ENCODE results near the gene PTOV1. TPM values are rescaled to one million over a fixed set of nuclear protein-coding genes. Genes with fewer than 3 reads are reported as not detected.

PTOV1 gene
- total and polyA plus RNA-seq, 4 donors = 38.0 to 52.3 (median 41.3) TPM

DNA sequence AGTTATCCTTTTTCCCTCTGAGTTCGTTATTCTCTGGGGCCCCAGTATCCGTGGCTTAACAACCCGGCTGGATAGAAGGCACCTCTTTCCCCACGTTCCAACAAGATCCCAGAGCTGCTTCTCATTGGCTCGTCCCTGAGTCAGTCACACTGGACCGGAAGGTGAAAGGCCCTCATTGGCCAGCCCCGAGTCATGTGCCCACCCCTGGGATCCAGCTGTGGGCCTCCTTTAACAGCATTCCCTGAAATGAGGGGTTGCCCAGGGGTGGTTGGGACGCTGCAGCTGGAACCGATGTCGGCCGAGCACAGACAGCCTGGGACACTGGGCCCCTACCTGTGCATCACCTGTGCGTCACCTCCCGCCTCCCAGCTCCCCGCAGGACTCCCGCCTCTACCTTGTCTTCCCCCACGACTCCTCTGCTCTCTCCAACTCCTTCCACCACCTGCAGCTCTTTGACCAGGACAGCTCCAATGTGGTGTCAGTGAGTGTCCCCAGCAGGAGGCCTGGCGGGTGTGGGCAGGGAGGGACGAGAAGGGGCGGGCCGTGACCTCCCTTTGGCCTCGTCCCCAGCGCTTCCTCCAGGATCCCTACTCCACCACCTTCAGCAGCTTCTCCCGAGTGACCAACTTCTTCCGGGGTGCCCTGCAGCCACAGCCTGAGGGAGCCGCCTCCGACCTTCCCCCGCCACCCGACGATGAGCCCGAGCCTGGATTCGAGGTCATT is 30.9 kb downstream of the PTOV1 start:
- no peak overlapping the region for H3K27ac ChIP-seq (ENCODE audit: low read depth in 1 of 2, low read length in 2 of 2)
- WGBS = 92% methylated on average over 31 of the region's 31 CpGs

DNA sequence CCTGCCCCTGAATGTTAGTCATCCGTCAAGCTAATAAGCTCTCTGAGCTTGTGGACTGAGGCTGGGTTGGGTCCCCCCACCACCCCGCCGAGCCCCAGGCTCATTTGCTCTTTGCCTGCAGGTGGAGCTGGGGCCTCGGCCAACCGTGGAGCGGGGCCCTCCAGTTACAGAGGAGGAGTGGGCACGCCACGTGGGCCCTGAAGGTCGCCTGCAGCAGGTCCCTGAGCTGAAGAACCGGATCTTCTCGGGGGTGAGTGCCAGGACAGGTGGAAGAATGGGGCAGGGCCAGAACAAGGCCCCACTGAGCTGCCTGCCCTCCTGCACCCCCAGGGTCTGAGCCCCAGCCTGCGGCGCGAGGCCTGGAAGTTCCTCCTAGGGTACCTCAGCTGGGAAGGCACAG is 31.7 kb downstream of the PTOV1 start:
- Histone ChIP-seq H3K27me3 (ENCODE audit: control insufficient read depth in 4 of 4, insufficient read depth in 4 of 4, low read length in 3 of 4) (no peaks in the 10 kb centered on the region), H3K36me3 (ENCODE audit: control insufficient read depth in 4 of 4, insufficient read depth in 3 of 4, low read depth in 1 of 4, low read length in 3 of 4) (peaks cover 42 to 57% (median 49%) of the 10 kb centered on the region in 4 donors), H3K4me3 (ENCODE audit: low read depth in 1 of 3, low read length in 3 of 3) (no peak overlapping the region), H3K27ac (ENCODE audit: low read depth in 1 of 2, low read length in 2 of 2) (no peak overlapping the region), H3K4me1 (ENCODE audit: control insufficient read depth in 4 of 4, insufficient read depth in 4 of 4, low read length in 3 of 4) (peaks cover 0 to 22% (median 13%) of the 10 kb centered on the region in 4 donors), H3K9me3 (ENCODE audit: control insufficient read depth in 4 of 4, low read length in 3 of 4) (no peaks in the 10 kb centered on the region), H3K9ac (ENCODE audit: low read depth in 1 of 2, low read length in 2 of 2) (no peak overlapping the region)
- DNase-seq (ENCODE audit: low spot score) = no peak
- TF ChIP-seq NR2F2 (IDR thresholded peaks at IDR 0.05) = no peak
- TF ChIP-seq EGR1 (IDR thresholded peaks at IDR 0.05; ENCODE audit: low read depth in 2 of 2) = no peak
- no peak for TF ChIP-seq FOXA2 (IDR thresholded peaks at IDR 0.05)
- no peak for TF ChIP-seq GABPA (IDR thresholded peaks at IDR 0.05 in 1 of 2, conservative IDR thresholded peaks at IDR 0.05 in 1 of 2)
- TF ChIP-seq, protein P1, sequence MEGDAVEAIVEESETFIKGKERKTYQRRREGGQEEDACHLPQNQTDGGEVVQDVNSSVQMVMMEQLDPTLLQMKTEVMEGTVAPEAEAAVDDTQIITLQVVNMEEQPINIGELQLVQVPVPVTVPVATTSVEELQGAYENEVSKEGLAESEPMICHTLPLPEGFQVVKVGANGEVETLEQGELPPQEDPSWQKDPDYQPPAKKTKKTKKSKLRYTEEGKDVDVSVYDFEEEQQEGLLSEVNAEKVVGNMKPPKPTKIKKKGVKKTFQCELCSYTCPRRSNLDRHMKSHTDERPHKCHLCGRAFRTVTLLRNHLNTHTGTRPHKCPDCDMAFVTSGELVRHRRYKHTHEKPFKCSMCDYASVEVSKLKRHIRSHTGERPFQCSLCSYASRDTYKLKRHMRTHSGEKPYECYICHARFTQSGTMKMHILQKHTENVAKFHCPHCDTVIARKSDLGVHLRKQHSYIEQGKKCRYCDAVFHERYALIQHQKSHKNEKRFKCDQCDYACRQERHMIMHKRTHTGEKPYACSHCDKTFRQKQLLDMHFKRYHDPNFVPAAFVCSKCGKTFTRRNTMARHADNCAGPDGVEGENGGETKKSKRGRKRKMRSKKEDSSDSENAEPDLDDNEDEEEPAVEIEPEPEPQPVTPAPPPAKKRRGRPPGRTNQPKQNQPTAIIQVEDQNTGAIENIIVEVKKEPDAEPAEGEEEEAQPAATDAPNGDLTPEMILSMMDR (IDR thresholded peaks at IDR 0.05; ENCODE audit: low read depth, low read length, missing input control) = no peak
- TF ChIP-seq TAF1 (conservative IDR thresholded peaks at IDR 0.05) = no peak
- TF ChIP-seq, protein P2, sequence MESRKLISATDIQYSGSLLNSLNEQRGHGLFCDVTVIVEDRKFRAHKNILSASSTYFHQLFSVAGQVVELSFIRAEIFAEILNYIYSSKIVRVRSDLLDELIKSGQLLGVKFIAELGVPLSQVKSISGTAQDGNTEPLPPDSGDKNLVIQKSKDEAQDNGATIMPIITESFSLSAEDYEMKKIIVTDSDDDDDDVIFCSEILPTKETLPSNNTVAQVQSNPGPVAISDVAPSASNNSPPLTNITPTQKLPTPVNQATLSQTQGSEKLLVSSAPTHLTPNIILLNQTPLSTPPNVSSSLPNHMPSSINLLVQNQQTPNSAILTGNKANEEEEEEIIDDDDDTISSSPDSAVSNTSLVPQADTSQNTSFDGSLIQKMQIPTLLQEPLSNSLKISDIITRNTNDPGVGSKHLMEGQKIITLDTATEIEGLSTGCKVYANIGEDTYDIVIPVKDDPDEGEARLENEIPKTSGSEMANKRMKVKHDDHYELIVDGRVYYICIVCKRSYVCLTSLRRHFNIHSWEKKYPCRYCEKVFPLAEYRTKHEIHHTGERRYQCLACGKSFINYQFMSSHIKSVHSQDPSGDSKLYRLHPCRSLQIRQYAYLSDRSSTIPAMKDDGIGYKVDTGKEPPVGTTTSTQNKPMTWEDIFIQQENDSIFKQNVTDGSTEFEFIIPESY (IDR thresholded peaks at IDR 0.05) = no peak
- no peak for TF ChIP-seq FOXA1 (IDR thresholded peaks at IDR 0.05)
- no peak for TF ChIP-seq HNF4A (conservative IDR thresholded peaks at IDR 0.05)
- TF ChIP-seq HNF4G (IDR thresholded peaks at IDR 0.05) = no peak
- TF ChIP-seq RXRA (IDR thresholded peaks at IDR 0.05) = no peak
- 97% methylated on average over 14 of the region's 14 CpGs for WGBS

More for the DNA sequence above, 30.9 kb downstream of the PTOV1 start:
- TF ChIP-seq TAF1 (conservative IDR thresholded peaks at IDR 0.05) (no peak), FOXA2 (IDR thresholded peaks at IDR 0.05) (no peak), HNF4A (conservative IDR thresholded peaks at IDR 0.05) (no peak), RXRA (IDR thresholded peaks at IDR 0.05) (no peak), YY1 (IDR thresholded peaks at IDR 0.05) (no peak), EGR1 (IDR thresholded peaks at IDR 0.05; ENCODE audit: low read depth in 2 of 2) (no peak), GABPA (IDR thresholded peaks at IDR 0.05 in 1 of 2, conservative IDR thresholded peaks at IDR 0.05 in 1 of 2) (no peak), SP1 (IDR thresholded peaks at IDR 0.05) (no peak)
- TF ChIP-seq, protein P3, sequence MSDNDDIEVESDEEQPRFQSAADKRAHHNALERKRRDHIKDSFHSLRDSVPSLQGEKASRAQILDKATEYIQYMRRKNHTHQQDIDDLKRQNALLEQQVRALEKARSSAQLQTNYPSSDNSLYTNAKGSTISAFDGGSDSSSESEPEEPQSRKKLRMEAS (IDR thresholded peaks at IDR 0.05) = no peak
- TF ChIP-seq, protein P4, sequence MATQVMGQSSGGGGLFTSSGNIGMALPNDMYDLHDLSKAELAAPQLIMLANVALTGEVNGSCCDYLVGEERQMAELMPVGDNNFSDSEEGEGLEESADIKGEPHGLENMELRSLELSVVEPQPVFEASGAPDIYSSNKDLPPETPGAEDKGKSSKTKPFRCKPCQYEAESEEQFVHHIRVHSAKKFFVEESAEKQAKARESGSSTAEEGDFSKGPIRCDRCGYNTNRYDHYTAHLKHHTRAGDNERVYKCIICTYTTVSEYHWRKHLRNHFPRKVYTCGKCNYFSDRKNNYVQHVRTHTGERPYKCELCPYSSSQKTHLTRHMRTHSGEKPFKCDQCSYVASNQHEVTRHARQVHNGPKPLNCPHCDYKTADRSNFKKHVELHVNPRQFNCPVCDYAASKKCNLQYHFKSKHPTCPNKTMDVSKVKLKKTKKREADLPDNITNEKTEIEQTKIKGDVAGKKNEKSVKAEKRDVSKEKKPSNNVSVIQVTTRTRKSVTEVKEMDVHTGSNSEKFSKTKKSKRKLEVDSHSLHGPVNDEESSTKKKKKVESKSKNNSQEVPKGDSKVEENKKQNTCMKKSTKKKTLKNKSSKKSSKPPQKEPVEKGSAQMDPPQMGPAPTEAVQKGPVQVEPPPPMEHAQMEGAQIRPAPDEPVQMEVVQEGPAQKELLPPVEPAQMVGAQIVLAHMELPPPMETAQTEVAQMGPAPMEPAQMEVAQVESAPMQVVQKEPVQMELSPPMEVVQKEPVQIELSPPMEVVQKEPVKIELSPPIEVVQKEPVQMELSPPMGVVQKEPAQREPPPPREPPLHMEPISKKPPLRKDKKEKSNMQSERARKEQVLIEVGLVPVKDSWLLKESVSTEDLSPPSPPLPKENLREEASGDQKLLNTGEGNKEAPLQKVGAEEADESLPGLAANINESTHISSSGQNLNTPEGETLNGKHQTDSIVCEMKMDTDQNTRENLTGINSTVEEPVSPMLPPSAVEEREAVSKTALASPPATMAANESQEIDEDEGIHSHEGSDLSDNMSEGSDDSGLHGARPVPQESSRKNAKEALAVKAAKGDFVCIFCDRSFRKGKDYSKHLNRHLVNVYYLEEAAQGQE (IDR thresholded peaks at IDR 0.05) = no peak
- TF ChIP-seq, protein P2 (IDR thresholded peaks at IDR 0.05) = no peak
- Histone ChIP-seq H3K9ac (ENCODE audit: low read depth in 1 of 2, low read length in 2 of 2) (no peak overlapping the region), H3K4me3 (ENCODE audit: low read depth in 1 of 3, low read length in 3 of 3) (no peak overlapping the region), H3K27me3 (ENCODE audit: control insufficient read depth in 4 of 4, insufficient read depth in 4 of 4, low read length in 3 of 4) (no peaks in the 10 kb centered on the region), H3K4me1 (ENCODE audit: control insufficient read depth in 4 of 4, insufficient read depth in 4 of 4, low read length in 3 of 4) (peaks cover 0 to 22% (median 11%) of the 10 kb centered on the region in 4 donors), H3K9me3 (ENCODE audit: control insufficient read depth in 4 of 4, low read length in 3 of 4) (no peaks in the 10 kb centered on the region), H3K36me3 (ENCODE audit: control insufficient read depth in 4 of 4, insufficient read depth in 3 of 4, low read depth in 1 of 4, low read length in 3 of 4) (peaks cover 40 to 55% (median 49%) of the 10 kb centered on the region in 4 donors)
- DNase-seq (ENCODE audit: low spot score) = no peak
